ENCODE measurements around the gene KLHL22. TPM values are rescaled to one million over a fixed set of nuclear protein-coding genes. Genes with fewer than 3 reads are reported as not detected.
"Not testable (repeated sequence)": the region's sequence is repeated elsewhere in the genome, so short reads cannot be mapped to it uniquely, and the experiment has no call there.

Gene KLHL22
- 9.3 and 10.9 TPM in 2 replicates for polyA plus RNA-seq (2013)

DNA sequence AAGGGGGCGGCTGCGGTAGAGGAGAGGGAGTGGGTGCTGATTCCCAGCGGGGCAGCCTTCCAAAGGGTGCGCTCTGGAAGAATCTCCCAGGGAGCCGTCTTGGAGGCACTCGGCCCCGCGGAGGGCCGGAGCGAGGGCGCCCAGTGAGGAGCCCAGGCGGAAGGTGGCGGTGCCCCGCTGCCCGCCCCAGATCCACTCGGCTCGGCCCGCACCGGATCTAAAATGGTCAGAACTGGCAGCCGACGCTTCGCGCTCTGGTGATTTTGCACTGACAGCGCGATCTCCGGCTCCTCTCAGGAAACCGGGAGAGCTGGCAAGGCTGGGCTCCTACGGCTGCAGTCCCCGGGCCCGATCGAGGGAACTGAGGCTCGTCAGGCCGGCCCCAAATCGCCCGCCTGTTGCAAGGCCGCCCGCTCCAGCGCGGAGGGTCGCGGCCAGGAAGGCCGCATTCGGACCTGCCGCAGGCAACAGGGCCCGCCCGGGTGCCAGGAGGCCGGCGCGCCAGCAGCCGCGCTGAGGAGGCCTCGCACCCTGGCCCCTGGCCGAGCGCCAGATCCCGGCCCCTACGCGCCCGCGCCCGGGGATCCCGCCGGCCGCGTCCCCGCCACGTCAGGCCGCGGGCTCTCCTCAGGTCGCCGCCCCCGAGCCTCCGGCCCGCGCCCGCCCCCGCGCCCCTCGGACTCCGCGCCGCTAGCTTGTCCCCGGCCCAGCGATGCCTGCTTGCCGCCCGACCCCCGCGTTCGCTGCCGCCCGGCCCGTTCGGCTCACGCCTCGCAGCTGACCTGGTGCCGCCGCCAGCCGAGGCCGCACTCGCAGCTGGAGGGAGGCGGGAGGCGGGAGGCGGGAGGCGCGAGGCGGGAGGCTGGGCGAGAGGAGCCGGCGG is at the start of gene KLHL22:
Gene KLHL22, minus strand, starts transcription at position 818 of the 883 bp plus-strand sequence. CDS start 6,584 bp downstream, outside the sequence.
- H3K79me2 ChIP-seq (ENCODE audit: control insufficient read depth, insufficient read depth, low read length, poor library complexity) = peaks cover 11% of the 10 kb centered on the region
- peak within 1 kb of the TSS; percentile 91 for H2AFZ ChIP-seq (ENCODE audit: insufficient read depth, low read length, poor library complexity)
- H3K27me3 ChIP-seq (ENCODE audit: insufficient read depth, low read length) = no peaks in the 10 kb centered on the region
- H3K14ac ChIP-seq (ENCODE audit: low read length) = peak within 1 kb of the TSS; percentile 95
- peak within 1 kb of the TSS; percentile 84 for H3K4me3 ChIP-seq (ENCODE audit: low read depth, low read length)
- peak within 1 kb of the TSS; percentile 55 for H3K4ac ChIP-seq (ENCODE audit: low read depth, low read length)
- H3K18ac ChIP-seq (ENCODE audit: low read length) = peak within 1 kb of the TSS; percentile 94
- peaks cover 13% of the 10 kb centered on the region for H3K79me1 ChIP-seq (ENCODE audit: low read length)
- H3K9me3 ChIP-seq (ENCODE audit: insufficient read depth, low read depth, low read length) = no peaks in the 10 kb centered on the region
- no peak within 1 kb of the TSS for H3K23ac ChIP-seq (ENCODE audit: low read length)
- peak within 1 kb of the TSS; percentile 95 for H4K12ac ChIP-seq (ENCODE audit: low read depth, low read length)
- peak within 1 kb of the TSS; percentile 96 for H3K4me2 ChIP-seq (ENCODE audit: low read length)
- H2AK5ac ChIP-seq (ENCODE audit: low read length) = peak within 1 kb of the TSS; percentile 76
- H3K9ac ChIP-seq (ENCODE audit: low read length) = peak within 1 kb of the TSS; percentile 75
- H2BK120ac ChIP-seq (ENCODE audit: insufficient read depth, low read length, poor library complexity) = peak within 1 kb of the TSS; percentile 92
- WGBS (ENCODE audit: extremely low coverage, insufficient coverage, insufficient read length) = no CpG with 5 or more reads among the region's 108 CpGs
- DNase-seq = peak in 1 of 2 donors; percentile 46
- H2BK12ac ChIP-seq (ENCODE audit: low read length) = peak within 1 kb of the TSS; percentile 92
- H3K27ac ChIP-seq (ENCODE audit: low read depth, low read length) = peak within 1 kb of the TSS; percentile 93
- peak within 1 kb of the TSS; percentile 89 for H4K91ac ChIP-seq (ENCODE audit: low read depth, low read length)
- H4K8ac ChIP-seq (ENCODE audit: low read depth, low read length) = peak within 1 kb of the TSS; percentile 90
- no peaks in the 10 kb centered on the region for H3K36me3 ChIP-seq (ENCODE audit: control insufficient read depth in 1 of 2, insufficient read depth in 2 of 2, low read length in 2 of 2)
- H2BK5ac ChIP-seq (ENCODE audit: low read depth, low read length, poor library complexity) = peak within 1 kb of the TSS; percentile 95
- peaks cover 6 to 11% of the 10 kb centered on the region in 2 experiments for H3K4me1 ChIP-seq (ENCODE audit: control insufficient read depth in 1 of 2, insufficient read depth in 2 of 2, low read length in 2 of 2)

- not testable (repeated sequence) for H2BK12ac ChIP-seq (ENCODE audit: low read length); H2BK120ac ChIP-seq (ENCODE audit: insufficient read depth, low read length, poor library complexity); H4K8ac ChIP-seq (ENCODE audit: low read depth, low read length); H3K14ac ChIP-seq (ENCODE audit: low read length); H4K91ac ChIP-seq (ENCODE audit: low read depth, low read length); H3K4me2 ChIP-seq (ENCODE audit: low read length); H3K23ac ChIP-seq (ENCODE audit: low read length); H3K4ac ChIP-seq (ENCODE audit: low read depth, low read length); DNase-seq; H4K12ac ChIP-seq (ENCODE audit: low read depth, low read length); H2AK5ac ChIP-seq (ENCODE audit: low read length); H2AFZ ChIP-seq (ENCODE audit: insufficient read depth, low read length, poor library complexity); H3K79me1 ChIP-seq (ENCODE audit: low read length); H3K27me3 ChIP-seq (ENCODE audit: insufficient read depth, low read length); H3K9me3 ChIP-seq (ENCODE audit: insufficient read depth, low read depth, low read length); H2BK5ac ChIP-seq (ENCODE audit: low read depth, low read length, poor library complexity); H3K4me3 ChIP-seq (ENCODE audit: low read depth, low read length); H3K18ac ChIP-seq (ENCODE audit: low read length); H3K9ac ChIP-seq (ENCODE audit: low read length); H3K36me3 ChIP-seq (ENCODE audit: control insufficient read depth in 1 of 2, insufficient read depth in 2 of 2, low read length in 2 of 2)
- H3K27ac ChIP-seq (ENCODE audit: low read depth, low read length) = peak overlapping the region; percentile 95
- no CpG with 5 or more reads among the region's 3 CpGs for WGBS (ENCODE audit: extremely low coverage, insufficient coverage, insufficient read length)
- H3K79me2 ChIP-seq (ENCODE audit: control insufficient read depth, insufficient read depth, low read length, poor library complexity) = peaks cover 12% of the 10 kb centered on the region
- H3K4me1 ChIP-seq (ENCODE audit: control insufficient read depth in 1 of 2, insufficient read depth in 2 of 2, low read length in 2 of 2) = peaks cover 22 to 31% of the 10 kb centered on the region in 2 experiments
Measured at GRCh38 chr22:20545318-20545634, 49.7 kb upstream of the KLHL22 start.

DNA sequence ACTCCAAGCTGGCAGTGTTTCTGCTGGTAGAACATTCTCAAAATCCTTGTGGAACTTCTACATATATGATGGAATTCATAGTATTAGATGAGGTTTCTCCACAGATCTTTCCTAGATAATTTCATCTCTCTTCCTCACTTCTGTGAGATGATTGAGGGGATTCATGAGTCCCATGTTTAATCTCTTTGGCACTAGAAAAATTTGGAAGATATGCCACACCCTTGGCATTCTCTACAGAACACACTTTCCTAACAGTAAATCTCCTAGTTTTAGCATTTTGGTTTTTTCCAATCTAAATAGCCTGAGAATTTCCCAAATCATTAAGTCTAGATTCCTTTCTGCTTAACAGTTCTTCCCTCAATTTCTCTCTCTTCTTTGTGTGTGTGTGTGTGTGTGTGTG is 47.1 kb upstream of the KLHL22 start:
- Histone ChIP-seq H3K79me1 (ENCODE audit: low read length) (peaks cover 5% of the 10 kb centered on the region), H3K4me3 (ENCODE audit: low read depth, low read length) (no peak overlapping the region), H3K23ac (ENCODE audit: low read length) (no peak overlapping the region), H4K91ac (ENCODE audit: low read depth, low read length) (no peak overlapping the region), H3K18ac (ENCODE audit: low read length) (no peak overlapping the region), H3K9ac (ENCODE audit: low read length) (no peak overlapping the region), H2BK5ac (ENCODE audit: low read depth, low read length, poor library complexity) (no peak overlapping the region), H2BK12ac (ENCODE audit: low read length) (no peak overlapping the region), H3K4me1 (ENCODE audit: control insufficient read depth in 1 of 2, insufficient read depth in 2 of 2, low read length in 2 of 2) (peaks cover 11 to 13% of the 10 kb centered on the region in 2 experiments), H3K79me2 (ENCODE audit: control insufficient read depth, insufficient read depth, low read length, poor library complexity) (peaks cover 2% of the 10 kb centered on the region), H2AK5ac (ENCODE audit: low read length) (no peak overlapping the region), H3K36me3 (ENCODE audit: control insufficient read depth in 1 of 2, insufficient read depth in 2 of 2, low read length in 2 of 2) (peaks cover 11 to 21% of the 10 kb centered on the region in 2 experiments), H2BK120ac (ENCODE audit: insufficient read depth, low read length, poor library complexity) (no peak overlapping the region), H4K8ac (ENCODE audit: low read depth, low read length) (no peak overlapping the region), H3K4ac (ENCODE audit: low read depth, low read length) (no peak overlapping the region), H4K12ac (ENCODE audit: low read depth, low read length) (no peak overlapping the region), H3K27ac (ENCODE audit: low read depth, low read length) (no peak overlapping the region), H3K14ac (ENCODE audit: low read length) (no peak overlapping the region), H3K9me3 (ENCODE audit: insufficient read depth, low read depth, low read length) (no peaks in the 10 kb centered on the region), H2AFZ (ENCODE audit: insufficient read depth, low read length, poor library complexity) (no peak overlapping the region), H3K4me2 (ENCODE audit: low read length) (no peak overlapping the region), H3K27me3 (ENCODE audit: insufficient read depth, low read length) (no peaks in the 10 kb centered on the region)
- peak in 1 of 2 donors; percentile 87 for DNase-seq

DNA sequence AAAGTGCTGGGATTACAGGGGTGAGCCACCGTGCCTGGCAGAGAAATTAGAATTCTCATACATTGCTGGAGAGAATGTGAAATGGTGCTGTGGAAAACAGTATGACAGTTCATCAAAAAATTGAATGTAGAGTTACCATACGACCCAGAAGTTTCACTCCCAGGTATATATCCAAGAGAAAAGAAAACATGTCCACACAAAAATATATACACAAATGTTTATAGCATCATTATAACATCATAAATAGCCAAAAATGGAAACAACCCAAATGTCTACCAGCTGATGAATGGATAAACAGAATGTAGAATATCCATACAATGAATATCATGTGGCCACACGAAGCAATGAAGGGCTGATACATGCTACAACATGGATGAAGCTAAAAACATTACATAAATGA is 46.5 kb upstream of the KLHL22 start:
- Histone ChIP-seq H3K4me2 (ENCODE audit: low read length) (no peak overlapping the region), H3K79me1 (ENCODE audit: low read length) (peaks cover 5% of the 10 kb centered on the region), H4K8ac (ENCODE audit: low read depth, low read length) (no peak overlapping the region), H3K4me3 (ENCODE audit: low read depth, low read length) (no peak overlapping the region), H3K27me3 (ENCODE audit: insufficient read depth, low read length) (no peaks in the 10 kb centered on the region), H3K27ac (ENCODE audit: low read depth, low read length) (no peak overlapping the region), H3K9ac (ENCODE audit: low read length) (no peak overlapping the region), H3K4me1 (ENCODE audit: control insufficient read depth in 1 of 2, insufficient read depth in 2 of 2, low read length in 2 of 2) (peaks cover 13 to 17% of the 10 kb centered on the region in 2 experiments), H2BK120ac (ENCODE audit: insufficient read depth, low read length, poor library complexity) (no peak overlapping the region), H3K79me2 (ENCODE audit: control insufficient read depth, insufficient read depth, low read length, poor library complexity) (peaks cover 2% of the 10 kb centered on the region), H2AK5ac (ENCODE audit: low read length) (no peak overlapping the region), H3K36me3 (ENCODE audit: control insufficient read depth in 1 of 2, insufficient read depth in 2 of 2, low read length in 2 of 2) (peaks cover 18 to 28% of the 10 kb centered on the region in 2 experiments), H3K4ac (ENCODE audit: low read depth, low read length) (no peak overlapping the region), H3K14ac (ENCODE audit: low read length) (no peak overlapping the region), H2BK12ac (ENCODE audit: low read length) (no peak overlapping the region), H3K9me3 (ENCODE audit: insufficient read depth, low read depth, low read length) (no peaks in the 10 kb centered on the region), H3K18ac (ENCODE audit: low read length) (no peak overlapping the region), H4K91ac (ENCODE audit: low read depth, low read length) (no peak overlapping the region), H2AFZ (ENCODE audit: insufficient read depth, low read length, poor library complexity) (no peak overlapping the region), H3K23ac (ENCODE audit: low read length) (no peak overlapping the region), H4K12ac (ENCODE audit: low read depth, low read length) (no peak overlapping the region), H2BK5ac (ENCODE audit: low read depth, low read length, poor library complexity) (no peak overlapping the region)
- DNase-seq = no peak
- WGBS (ENCODE audit: extremely low coverage, insufficient coverage, insufficient read length) = no CpG with 5 or more reads among the region's 3 CpGs

All from trophoblast cell (in vitro differentiated cells and primary cell).